SHP77 treated with DMSO at 0.1 percent for 48 hours (cell line): ENCODE results near the gene MRGPRG.
"Not testable (repeated sequence)": the region's sequence is repeated elsewhere in the genome, so short reads cannot be mapped to it uniquely, and the experiment has no call there.

Experiments used
- DNase-seq: peaks from one replicate; lab custom pipeline; 2025; lab: John Stamatoyannopoulos, UW

Gene MRGPRG

DNA sequence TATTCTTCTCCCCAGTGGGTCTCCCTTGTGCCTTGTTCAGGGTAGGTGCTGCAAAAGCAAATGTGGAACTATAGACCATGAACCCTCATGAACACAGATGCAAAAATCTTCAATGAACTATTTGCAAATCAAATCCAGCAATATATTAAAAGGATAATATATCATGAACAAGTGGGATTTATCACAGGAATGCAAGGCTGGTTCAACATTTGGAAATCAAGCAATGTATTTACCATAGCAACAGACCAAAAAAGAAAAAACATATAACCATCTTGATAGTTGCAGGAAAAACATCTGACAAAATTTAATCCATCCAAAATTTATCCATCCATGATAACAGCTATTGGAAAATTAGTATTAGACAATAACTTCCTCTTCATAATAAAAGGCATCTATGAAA is 42.1 kb downstream of the MRGPRG start:
- no peak for DNase-seq

DNA sequence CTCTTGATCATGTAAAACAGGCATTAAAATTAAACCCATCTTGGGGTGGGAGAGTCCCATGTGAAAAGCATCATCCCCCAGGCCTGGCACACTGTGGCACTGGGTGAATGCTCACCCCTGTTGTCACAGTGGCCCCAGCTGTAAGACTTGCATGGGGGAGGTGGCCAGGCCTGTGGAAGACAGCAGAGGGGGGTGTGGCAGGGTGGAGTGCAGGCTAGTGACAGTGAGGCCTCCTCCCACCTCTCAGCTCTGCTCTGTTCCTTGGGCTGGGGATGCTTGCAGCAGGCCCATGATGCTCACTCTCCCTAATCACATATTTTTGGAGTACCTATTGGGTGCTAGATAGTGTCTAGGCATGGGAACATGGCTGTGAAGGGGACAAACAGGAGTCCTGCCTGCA is 43.4 kb downstream of the MRGPRG start:
- DNase-seq, result no peak

DNA sequence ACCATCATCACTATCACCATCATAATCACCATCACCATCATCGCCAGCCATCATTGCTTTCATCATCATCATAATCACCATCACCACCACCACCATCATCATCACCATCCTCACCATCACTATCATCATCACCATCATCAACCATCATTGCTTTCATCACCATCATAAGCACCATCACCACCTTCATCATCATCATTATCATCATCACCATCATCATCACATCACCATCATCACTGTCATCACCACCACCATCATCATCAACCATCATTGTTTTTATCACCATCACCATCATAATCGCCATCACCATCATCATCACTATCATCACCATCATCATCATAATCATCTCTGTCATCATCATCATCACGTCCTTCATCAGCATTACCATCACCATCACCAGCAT is 44.2 kb downstream of the MRGPRG start:
- no peak for DNase-seq

DNA sequence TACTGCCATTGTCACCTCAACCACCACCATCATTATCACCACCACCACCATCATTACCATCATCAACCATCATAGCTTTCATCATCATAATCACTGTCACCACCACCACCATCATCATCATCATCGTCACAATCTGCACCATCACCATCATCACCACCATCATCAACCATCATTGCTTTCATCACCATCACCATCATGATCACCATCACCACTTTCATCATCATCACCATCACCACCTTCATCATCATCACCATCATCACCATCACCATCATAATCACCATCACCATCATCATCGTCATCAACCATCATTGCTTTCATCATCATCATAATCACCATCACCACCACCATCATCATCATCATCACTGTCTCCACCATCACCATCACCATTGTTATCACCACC is 44.8 kb downstream of the MRGPRG start:
- DNase-seq, result no peak

DNA sequence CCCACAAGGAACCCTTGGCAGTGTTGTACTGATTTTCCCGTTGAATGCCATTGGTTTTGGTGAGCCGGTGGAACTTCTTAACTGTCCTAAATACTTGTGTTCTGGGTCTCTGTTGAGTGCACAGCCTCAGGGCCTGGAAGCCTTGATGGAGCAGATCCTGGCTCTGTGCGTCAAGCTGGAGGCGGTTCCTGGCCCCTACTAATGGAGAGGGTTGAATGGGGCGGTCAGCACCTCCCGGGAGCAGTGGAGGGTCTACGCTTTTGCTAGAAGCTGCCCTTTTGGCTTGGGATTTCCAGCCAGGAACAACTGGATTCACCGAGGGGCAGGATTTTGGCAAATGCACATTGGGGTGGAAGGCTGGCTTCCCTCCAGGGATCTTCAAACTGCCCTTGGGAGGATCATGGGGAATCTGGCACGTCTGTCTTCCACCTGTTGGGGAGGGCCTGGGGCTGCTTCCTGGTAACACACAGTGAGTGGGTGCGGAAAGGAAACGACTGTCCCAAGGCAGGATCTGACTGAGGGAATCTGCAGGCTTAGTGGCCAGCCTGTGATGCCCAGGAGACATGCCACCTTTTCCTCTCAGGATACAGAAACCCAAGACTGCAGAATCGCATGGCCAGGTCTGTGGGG is 46.6 kb downstream of the MRGPRG start:
- DNase-seq, result no peak

DNA sequence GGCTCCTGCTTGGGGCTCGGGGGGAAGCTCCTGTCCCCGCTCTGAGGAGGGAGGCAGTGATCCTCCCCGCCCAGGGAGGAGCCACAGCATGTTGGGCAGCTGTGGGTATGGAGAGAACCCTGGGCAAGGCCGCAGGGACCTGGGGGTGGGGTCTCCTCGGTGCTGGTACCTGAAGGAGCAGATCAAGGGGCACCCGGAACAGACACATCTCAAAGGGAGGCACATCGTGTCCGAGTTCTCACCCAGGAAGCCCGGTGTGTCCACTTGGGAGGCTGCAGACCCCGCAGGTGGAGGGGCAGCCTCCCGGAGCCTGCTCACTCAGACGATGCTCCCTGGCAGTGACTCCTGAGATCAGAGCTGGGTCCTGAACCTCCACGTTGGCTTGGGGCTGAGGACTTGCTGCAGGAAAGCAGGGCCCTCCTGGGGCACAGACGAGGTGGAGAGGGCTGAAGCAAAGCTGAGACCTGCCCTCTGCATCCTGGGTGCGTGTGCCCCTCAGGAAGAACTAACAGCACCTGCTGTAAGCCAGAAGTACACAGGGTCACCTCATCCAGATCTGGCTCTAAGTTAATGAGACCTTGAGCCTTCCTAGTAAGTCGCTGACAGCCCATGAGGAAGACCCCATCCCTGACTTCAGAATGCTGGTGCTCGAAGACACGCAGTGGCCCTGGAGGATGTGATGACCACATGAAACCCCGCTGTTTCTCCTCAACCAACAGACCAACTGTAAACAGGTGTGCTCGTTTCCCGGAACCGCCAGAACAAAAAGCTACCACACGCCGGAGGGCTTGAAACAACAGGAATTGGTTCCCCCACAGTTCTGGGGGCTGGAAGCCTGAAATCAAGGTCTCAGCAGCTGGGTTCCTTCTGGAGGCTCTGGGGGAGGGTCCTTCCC is 47.6 kb downstream of the MRGPRG start:
- DNase-seq, result no peak

DNA sequence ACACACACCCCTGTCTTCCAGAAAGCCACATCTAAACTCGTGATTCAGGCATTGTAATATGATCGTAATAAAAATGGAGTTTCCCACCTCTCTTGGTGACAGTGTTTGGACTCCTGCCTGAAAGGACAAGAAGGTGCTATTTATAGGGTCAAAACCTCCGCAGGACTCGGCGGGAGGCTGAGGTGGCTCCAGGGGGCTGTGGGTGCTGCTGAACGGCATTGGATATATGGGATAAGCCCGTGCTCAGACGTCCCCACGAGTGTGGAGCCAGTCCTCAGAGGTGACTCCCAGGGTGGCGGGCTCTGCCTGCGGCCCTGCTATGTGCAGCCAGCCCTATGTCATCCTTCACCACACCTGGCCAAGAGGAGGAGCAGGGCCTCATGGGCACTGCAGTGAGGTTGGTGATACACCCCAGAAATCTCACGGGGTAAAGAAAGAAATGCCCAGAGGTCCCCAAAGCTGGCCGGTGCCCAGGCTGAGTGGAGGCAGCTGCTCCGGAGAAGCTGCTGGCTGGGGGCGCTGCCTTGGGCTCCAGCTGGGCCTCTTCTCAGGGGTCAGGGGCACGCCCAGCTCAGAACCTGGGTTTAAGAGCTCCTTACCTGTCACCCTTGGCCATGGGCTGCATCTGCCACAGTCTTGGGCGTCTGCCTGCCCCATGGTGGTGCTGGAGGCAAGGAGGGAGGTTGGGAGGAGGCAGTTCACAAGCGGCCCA is 48.4 kb downstream of the MRGPRG start:
- DNase-seq, result no peak

DNA sequence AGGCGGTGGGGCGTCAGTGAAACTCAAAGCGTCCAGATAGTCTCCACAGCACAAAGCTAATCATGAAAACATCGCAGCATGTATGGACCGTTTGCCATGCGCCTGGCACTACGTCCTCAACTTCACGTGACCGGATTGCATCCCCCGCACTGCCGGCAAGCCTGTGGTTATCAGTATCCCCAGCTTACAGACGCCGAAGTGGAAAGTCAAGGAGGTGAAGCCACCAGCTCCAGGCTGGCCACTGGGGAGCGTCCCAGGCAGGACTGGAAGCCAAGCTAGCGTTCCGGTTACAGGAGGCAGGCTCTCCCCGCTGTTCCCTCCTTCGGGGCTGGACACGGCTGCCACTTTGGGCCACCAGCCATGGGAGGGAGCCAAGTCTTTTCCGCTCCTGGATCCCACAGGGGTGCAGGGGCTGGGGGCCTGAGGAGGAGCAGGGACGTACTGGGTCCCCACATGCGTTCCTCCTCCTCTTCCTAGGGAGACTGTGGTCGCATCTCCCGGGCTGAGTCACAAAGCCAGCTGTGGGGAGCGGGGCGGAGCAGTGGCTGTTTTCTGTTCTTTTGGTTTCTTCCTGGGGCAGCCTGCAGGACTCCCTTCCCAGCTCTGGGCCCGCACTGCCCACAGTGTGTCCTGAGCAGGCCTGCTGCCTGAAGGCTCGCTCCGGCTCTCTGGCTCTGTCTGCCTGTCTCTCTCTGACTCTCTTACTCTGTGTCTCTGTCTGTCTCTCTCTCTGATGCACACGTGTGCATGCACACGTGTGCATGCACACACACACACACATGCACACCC is 49.2 kb downstream of the MRGPRG start:
- DNase-seq, result no peak

DNA sequence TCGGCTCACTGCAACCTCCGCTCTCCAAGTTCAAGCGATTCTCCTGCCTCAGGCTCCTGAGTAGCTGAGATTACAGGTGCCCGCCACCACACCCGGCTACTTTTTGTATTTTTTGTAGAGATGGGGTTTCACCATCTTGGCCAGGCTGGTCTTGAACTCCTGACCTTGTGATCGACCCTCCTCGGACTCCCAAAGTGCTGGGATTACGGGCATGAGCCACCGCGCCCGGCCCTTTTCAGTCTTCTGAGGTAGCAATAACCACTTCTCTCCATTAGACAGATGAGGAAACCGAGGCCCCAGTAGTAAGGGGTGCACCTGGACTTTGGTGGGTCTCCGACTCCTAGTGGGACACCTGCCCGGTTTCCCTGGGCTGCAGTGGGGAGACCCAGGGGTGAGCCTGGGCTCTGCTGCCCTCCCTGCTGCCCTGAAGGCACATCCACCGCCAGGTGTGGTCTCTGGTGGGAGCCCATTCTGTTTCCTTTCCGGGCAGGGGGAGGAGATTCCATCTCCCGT is 49.8 kb downstream of the MRGPRG start:
- not testable (repeated sequence) for DNase-seq
